ENCODE measurements around the gene CD79B.

DNA sequence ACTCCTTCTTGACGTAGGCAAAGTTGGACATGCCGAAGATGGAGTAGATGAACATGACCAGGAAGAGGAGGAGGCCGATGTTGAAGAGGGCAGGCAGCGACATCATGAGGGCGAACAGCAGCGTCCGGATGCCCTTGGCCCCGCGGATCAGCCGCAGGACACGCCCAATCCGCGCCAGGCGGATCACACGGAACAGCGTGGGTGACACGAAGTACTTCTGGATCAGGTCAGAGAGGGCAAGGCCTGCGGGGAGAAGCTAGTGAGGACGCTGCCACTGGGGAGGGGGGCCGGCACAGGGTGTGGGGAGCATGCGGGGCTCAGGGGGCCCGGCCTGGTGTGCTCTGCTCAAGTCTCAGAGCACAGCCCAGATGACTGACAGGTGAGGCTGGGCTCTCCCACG lies 9.6 kb upstream of the CD79B start:
- TF ChIP-seq GATA2 (IDR thresholded peaks at IDR 0.05; ENCODE audit: low read depth, low read length) (no peak), GATA3 (IDR thresholded peaks at IDR 0.05; ENCODE audit: low read depth, low read length) (no peak)

All from SH-SY5Y (cell line).